NCI-H774 (cell line): Measurements from ENCODE around the gene LONP2.
"Not testable (repeated sequence)": the region's sequence is repeated elsewhere in the genome, so short reads cannot be mapped to it uniquely, and the experiment has no call there.

ENCODE experiments used
- DNase-seq: peaks from one replicate; lab custom pipeline; 2025; lab: John Stamatoyannopoulos, UW

LONP2 gene

DNA sequence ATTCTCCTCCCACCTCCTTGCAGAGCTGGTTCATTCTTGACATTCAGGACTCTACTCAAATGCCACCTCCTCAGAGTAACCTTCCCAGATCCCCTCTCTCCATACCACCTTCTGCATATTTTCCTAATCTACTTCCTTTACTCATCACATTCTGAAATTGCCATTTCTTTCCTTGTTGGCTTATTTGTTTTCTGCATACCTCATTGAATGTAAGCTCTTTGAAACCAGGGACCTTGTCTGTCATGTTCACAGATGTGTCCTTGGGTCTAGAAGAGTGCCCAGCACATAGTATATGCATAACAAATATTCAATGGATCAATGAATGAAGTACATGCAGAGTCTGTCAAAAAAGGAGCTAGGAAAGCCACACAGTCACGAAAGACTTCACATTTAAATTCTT lies 7.8 kb upstream of the LONP2 start:
- no peak for DNase-seq

DNA sequence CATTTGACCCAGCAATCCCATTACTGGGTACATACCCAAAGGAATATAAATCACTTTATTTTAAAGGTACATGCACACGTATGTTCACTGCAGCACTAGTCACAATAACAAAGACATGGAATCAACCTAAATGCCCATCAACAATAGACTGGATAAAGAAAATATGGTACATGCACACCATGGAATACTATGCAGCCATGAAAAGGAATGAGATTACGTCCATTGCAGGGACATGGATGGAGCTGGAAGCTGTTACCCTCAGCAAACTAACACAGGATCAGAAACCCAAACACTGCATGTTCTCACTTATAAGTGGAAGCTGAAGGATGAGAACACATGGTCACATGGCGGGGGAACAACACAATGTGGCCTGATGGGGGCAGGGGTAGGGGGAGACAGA lies 4.0 kb upstream of the LONP2 start:
- not testable (repeated sequence) for DNase-seq

DNA sequence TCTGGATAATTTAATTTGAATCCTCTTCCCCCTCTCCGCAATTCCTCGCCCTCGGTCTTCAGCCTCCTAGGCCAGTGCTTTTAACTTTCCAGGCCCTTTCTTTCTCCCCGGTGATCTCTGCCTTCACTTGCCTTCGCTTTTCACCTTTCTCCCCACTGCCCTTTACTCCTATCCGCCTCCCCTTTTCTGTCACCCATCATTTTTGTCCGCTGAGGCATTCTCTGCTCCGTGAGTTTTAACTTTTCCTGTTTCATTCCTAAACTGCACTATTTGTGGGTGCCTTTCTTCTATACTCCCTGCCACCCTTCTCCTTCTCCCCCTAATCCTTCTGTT lies 729 bp downstream of the LONP2 start:
- DNase-seq = no peak

DNA sequence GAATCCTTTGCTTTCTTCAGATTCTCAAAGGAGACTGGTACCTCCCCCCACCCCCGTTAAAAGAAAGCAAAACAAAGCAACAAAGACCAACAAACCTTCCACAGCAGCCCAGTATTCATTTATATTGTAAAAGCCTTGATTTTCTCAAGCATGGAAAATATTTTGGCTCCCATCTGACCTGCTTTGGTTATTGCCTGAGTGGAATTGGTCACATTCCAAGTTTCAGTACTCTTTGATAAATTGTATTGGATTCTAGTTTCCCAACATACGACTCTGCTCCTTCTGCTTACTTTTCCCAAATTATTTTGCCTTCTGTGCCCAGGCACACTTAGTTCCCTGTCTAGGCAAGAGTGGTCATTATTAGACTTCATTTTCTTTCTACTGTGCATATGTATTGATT lies 2.0 kb downstream of the LONP2 start:
- no peak for DNase-seq

DNA sequence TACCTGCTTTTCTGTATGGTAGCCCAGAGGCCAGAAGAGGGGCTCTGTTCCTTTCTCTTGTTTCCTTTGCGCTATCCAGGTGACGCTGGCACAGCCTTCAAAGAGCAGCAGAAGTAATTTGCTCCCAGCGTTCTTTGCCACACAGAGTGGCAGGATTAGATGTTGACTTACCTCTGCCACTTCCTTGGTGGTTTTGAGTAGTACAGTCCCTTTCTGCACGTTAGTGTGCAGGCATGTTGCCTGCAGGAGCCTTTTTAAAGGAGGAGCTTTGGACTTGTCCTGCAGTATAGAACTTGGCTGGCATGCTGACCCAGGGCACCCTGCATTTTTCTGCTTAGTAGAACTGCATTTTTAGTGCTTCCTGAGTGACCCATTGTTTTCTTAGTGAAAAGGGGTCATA lies 3.2 kb downstream of the LONP2 start, which contains the start of gene ABCC11:
Gene ABCC11 (minus strand): TSS at position 229 of the 400 bp plus-strand sequence. CDS start 15,618 bp downstream, outside the sequence.
- no peak for DNase-seq

DNA sequence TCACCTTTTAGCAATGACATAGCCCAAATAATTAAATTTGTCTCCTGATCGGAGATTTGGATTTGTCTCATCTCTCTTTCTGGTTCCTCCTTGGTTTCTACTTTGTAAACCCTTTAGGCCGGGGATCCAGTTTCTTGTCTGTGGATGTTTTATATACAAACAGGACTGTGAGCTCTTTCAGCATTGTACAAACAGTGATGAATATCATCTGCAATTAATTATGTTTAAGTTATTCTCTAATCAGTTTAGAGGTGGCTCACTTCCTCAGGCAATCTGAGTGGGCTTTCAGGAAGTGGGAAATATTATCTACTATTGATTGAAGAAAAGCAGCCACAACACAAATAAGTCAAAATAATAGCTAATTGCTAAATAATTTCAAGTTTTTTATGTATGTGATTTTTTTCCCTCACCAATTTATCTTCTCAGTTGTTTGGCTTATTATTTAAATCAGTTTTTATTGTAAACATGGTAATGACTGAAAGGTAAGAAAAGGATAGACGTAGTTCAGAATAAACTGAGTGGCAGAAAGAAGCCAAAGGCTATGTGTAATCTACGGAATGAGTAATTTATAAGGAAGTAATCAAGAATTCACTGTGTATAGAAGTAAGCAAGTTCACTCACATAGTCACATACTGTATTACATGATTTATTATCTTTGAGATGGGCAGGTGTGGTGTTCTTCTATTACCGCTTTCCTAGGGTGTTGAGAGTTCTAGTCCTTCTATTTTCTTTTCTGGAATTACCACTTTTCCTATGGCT lies 6.6 kb downstream of the LONP2 start:
- no peak for DNase-seq

DNA sequence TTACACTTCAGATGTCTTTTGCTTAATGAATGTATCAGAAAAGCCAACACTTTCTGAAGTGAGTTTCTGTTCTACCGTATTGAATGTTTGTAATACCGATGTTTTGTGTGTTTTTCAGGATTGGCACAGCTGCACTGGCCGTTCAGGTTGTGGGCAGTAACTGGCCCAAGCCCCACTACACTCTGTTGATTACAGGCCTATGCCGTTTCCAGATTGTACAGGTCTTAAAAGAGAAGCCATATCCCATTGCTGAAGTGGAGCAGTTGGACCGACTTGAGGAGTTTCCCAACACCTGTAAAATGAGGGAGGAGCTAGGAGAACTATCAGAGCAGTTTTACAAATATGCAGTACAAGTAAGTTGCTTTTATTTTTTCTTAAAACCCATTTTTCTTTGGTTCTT lies 7.9 kb downstream of the LONP2 start:
- DNase-seq = no peak

DNA sequence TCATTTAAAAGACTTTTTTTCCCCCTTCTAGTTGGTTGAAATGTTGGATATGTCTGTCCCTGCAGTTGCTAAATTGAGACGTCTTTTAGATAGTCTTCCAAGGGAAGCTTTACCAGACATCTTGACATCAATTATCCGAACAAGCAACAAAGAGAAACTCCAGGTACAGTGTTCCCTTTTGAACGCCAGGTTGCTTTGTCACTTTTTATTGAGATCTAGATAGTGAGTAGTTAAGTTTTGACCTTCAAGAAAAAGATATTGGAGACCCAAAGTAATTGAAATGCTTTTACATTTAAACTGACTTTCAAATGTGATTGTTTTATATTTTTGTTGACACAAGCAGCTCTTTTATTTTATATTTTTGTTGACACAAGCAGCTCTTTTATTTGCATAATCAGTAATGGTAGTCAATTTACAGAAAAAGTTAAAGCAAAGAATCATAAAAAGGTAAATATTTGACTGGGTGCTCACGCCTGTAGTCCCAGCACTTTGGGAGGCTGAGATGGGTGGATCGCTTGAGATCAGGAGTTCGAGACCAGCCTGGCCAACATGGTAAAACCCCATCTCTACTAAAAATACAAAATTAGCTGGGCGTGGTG lies 12.6 kb downstream of the LONP2 start:
- DNase-seq = no peak

DNA sequence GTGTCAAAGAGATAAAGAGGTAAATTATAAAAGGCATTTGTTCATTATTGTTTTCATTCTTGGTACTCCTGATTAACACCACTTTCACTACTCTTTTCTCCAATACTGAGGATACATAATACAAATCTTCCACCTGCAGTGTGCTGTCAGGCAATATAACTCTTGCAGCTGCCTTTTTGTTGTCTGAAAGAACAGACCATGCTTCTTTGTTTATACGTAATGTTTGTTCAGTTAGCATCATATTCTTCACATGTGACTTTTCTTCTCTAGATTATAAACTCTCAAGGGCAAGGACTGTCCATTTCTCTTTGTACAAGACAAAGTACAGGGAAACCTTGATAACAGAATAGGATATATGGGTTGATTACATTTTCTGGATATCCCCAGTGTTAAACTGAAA lies 17.5 kb downstream of the LONP2 start:
- DNase-seq = no peak

DNA sequence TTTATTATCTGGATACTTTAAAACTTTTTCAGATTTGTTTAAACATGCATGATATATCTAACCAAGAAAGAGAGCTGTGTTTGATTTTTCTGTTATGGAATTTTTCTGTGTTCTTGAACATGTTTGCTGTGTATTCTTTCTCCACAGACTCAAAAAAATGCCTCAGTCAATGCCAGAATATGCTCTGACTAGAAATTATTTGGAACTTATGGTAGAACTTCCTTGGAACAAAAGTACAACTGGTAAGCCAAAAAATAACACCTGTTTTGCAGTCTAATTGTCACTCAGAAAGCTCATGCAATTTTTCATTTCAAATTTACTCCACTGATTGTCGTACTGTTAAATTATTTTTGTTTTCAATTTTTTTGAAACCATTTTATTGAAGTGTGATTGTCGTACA lies 18.5 kb downstream of the LONP2 start:
- DNase-seq = no peak

DNA sequence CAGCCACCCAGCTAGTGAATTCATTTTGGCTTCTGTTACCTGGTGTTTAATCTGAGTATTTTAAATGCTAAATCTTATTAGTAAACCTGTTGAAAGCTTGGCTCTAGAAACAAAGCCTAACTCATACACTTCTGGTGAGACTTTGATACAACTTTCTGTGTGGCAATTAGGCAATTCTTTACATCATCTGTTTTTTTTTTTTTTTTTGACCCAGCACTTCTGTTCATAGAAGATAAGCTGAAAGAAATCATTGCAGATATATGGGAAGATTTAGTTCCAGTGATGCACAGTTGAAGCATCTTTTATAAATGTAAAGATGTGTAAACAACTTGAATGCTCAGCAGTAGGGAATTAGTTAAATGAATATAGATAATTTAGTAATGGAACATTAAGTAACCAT lies 24.9 kb downstream of the LONP2 start:
- no peak for DNase-seq

DNA sequence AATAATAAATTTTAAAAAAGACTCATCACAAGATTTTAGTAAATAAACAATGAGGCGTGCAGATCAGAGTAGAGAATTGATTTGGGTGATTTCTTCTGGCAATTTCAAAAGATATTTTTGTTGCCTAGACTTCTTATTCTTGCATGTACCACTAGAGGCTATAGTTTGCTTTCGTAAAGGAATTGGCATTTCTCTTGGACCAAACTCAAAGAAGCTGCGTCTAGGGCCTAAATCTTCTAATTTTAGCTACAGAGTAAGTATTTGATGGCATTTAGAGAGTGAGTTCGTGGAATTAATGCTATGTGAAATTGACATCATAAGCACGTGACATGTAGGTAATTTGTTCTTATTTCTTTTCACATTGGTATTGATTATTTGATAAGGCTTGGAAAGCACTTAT lies 27.6 kb downstream of the LONP2 start:
- DNase-seq = no peak

DNA sequence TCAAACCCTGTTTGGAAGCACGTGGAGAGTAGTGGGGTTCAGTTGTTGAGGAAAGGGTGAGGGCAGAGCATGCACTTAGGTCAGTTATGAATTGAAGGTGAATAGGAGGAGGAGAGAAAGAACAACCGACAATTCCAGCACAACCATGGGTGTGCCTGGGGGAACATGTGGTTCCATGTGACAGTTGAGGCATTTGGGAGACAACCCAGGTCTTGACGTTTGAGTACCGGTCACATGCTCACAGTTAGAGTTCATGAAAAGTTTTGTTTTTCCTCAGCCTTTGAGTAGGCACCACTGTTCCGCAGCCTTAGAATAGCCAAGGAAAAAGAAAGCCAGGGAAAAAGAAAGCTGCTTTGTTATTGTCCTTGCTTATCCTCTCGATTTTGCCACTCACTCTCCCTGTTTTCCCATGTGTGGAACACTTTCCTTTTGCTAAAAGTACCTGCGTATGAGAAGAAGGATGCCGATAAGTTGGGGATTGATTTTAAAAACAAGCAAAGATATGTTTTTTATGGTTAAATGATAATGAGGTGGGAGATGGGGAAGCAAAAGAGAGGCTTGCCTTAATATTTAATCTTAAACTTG lies 28.8 kb downstream of the LONP2 start:
- no peak for DNase-seq

DNA sequence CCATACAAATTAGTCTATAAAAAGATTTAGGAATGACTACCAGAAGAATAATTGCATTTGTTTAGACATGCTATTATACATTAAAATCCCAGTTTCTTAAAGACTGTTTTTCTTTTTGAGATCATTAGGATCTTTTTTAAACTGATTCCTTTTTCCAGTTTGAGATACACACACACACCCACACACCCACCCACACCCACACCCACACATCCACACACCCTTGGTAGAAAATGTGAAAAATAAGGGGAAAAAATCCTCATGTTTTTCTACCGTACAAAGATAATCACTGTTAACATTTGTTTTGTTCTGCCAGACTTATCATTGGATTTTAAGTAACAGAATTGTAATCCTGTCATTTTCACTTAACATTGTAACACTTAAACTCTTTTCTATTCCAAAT lies 30.4 kb downstream of the LONP2 start:
- no peak for DNase-seq

DNA sequence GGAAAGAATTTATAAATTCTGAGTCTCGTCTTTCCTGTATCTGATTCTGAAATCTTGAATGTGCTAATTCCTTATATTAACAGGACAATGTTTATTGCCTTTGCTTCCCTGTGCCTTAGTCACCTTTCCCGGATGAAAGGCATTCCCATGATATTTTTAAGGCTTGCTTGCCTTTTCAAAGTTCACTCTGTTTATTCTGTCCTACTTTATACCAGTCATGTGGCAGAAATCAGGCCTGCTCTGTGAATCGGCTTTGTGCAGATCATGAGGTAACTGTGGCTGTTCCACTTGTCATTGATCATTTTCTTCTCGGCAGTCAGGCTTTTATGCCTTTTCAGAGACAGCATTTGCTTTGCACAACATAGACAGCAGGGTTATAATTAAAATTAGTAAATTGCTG lies 32.0 kb downstream of the LONP2 start:
- DNase-seq = peak; percentile 9

DNA sequence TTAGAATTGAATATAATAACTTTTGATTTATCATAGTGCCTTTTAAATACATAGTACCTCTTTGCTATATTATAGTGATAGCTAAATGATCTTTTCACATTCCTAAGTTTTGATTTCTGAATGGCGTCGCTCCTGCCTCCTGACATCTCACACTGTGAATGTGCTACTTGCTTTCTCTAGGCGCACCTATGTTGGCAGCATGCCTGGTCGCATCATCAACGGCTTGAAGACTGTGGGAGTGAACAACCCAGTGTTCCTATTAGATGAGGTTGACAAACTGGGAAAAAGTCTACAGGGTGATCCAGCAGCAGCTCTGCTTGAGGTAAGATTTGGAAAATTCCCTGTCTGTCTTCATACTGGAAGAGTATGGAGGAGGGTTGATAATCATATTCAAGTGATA lies 33.1 kb downstream of the LONP2 start:
- DNase-seq = peak; percentile 8

DNA sequence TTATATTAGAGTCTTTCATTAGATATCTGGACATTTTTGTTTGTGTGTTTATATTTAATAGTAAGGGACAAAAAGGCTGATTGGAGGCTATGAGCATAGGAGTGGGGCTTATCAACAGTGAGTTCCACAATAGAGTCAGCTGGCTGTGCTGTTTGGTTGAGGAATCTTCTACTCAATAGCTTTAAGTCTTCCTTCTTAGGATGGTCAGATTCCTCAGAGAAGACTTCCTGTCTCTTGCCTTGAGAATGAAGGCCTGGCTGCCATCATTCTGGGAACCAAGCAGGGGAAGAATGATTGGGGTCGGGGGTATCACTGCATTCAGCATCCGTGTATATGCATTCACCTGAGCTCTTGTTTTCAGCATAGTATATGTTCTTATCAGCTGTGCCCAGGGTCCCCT lies 35.1 kb downstream of the LONP2 start:
- no peak for DNase-seq

DNA sequence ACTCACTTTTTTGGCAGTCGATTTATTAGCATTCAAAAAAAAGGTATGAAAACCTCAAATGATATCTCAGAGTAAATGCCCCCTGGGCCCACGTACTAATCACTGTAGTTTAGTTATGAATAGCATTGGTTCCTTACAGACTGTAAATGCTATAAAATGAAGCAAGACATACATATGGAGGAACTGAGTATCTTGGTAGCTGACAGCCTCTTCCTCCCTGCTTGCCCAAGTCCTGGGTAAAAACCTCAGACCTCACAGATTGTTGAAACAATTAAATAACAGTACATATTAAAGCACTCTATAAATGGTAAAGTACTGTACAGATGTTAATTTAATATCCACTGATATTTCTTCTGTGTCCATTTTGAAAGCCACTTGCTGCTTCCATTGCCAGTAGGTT lies 36.4 kb downstream of the LONP2 start:
- DNase-seq = no peak

DNA sequence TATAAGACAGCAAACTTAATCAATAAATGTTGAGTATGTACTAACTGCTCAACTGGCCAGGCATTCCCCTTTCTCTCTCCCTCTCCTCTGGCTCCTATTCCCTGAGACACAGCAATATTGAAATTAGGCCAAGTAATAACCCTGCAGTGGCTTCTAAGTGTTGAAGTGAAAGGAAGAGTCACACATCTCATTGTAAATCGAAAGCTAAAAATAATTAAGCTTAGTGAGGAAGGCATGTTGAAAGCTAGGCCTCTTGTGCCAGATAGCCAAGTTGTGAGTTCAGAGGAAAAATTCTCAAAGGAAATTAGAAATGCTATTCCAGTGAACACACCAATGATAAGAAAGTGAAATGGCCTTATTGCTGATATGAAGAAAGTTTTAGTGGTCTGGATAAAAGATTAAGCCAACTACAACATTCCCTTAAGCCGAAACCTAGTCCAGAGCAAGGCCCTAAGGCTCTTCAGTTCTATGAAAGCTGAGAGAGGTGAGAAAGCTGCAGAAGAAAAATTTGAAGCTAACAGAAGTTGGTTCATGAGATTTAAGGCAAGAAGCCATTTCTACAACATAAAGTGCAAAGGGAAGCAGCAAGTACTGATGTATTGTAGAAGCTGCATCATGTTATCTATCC lies 38.6 kb downstream of the LONP2 start:
- DNase-seq = no peak

DNA sequence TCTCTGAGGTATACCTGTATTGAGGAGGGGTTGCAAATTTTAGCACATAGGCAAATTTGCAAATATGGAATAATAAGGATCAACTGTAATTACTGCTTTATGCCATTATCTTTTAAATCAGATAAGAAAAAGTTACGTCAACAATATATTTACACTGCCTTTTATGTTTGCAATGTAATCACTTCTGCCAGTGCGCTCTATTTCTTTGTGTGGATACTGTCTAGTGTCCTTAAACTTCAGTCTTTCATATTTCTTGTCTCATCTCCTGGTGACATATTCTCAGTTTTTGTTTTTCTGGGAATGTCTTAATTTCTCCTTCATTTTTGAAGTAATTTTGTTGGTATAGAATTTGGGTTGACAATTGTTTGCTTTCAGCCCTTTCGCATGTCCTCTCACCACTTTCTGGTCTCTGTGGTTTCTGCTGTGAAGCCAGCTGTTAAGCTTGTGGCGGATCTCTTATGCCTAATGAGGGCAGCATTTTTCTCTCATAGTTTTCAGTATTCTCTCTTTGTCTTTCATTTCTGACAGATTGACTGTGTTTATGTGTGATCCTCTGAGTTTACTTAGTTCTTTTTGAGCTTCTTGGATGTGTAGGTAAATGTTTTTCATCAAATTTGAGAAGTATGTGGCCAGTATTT lies 40.8 kb downstream of the LONP2 start:
- no peak for DNase-seq

DNA sequence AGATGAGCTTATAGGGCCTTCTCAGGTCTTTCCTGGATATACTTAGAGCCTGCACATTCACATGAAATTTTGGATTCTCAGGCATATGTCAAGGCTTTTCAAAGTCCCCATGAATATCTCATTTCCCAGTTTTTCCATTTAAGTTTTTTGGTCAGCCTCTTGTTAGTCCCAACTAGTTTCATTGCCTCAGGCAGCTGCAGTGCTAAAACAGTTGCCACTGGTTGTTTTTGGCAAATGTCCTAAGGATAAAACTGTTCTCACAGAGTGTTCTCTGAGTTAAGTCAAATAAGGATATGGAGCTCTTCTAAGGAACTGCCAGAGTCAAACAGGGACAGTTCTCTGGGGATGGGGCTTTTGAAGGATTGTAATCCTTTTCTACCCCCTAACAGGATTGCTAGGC lies 43.1 kb downstream of the LONP2 start:
- DNase-seq = no peak

DNA sequence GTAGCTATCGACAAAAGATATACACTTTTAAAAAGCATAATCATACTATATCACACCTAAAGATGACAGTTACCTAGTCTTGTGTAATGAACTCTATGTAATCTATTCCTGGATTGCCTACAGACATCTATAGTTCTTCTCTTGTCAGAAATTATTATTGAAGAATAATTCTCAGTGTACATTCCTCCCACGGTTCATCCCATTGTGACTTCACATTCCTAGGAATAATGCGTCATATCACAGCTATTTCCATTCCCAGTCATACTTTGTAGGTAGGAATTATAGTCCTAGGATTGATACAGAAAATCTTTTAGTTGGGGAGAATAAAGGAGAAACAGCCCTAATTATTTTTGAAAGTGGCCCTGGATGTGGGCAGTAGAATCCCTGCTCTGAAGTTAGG lies 47.2 kb downstream of the LONP2 start:
- no peak for DNase-seq

DNA sequence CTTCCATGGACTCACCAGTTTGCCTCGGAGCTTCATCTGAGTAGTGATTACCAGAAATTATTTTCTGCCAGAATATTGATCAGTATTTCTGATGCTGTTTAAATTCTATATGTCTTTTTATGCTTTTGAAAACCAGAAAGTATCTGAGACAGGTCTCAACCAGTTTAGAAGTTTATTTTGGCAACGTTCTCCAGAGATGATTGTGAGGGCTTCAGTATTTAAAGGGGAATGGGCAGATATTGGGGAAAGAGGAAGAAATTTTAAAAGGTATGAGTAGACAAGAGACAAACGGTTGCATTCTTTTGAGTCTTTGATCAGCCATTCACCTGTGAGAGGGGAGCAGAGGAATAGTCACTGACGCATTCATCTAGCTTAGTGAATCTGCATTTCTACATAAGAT lies 47.7 kb downstream of the LONP2 start:
- no peak for DNase-seq
